K562 (cell line): ENCODE data around the gene LSR. TPM values are rescaled to one million over a fixed set of nuclear protein-coding genes. Genes with fewer than 3 reads are reported as not detected.
A peak's percentile ranks its signal among the peaks of the same experiment; 100 is the strongest.

Experiments
- BRCA1 ChIP-seq, 2 experiments: fragments of 450-650 bp in 1 of 2; sonication (generic) in 1 of 2; formaldehyde crosslinking in 1 of 2; IDR thresholded peaks; 2 replicates each; pipeline versions ENCODE4 v1.5.0 to v1.6.1; 2017 to 2020; ENCODE audit warnings: mild to moderate bottlenecking in 1 of 2, missing genetic modification reagents in 1 of 2
- DDX20 ChIP-seq: fragments of 450-650 bp; IDR thresholded peaks from 2 replicates; pipeline ENCODE4 v1.6.1; 2016; ENCODE audit warnings: missing genetic modification characterization, low read depth, mild to moderate bottlenecking, missing compliant biosample characterization, moderate library complexity
- FOXK2 ChIP-seq, 2 experiments: fragments of 450-650 bp; IDR thresholded peaks in 1 of 2; conservative IDR thresholded peaks in 1 of 2; 2 replicates each; pipeline ENCODE4 v1.6.1; 2016; ENCODE audit warnings: low read depth in 2 of 2, mild to moderate bottlenecking in 1 of 2
- KLF10 ChIP-seq: fragments of 250-450 bp; sonication (Bioruptor Pico); IDR thresholded peaks from 2 replicates; pipeline ENCODE4 v1.6.1; 2021; ENCODE audit warnings: matching md5 sums
- NCOA4 ChIP-seq: fragments of 450-650 bp; IDR thresholded peaks from 2 replicates; pipeline ENCODE4 v1.6.1; 2018; ENCODE audit warnings: mild to moderate bottlenecking; ENCODE audit not compliant: partially characterized antibody
- PHF8 ChIP-seq: fragments of 200-600 bp; sonication (generic); IDR thresholded peaks from 2 replicates; pipeline ENCODE4 v1.6.1; 2012; ENCODE audit warnings: mixed run types, mild to moderate bottlenecking, inconsistent platforms, low read length, moderate library complexity, borderline replicate concordance
- POLR3A ChIP-seq: IDR thresholded peaks from 2 replicates; pipeline ENCODE4 v1.6.1; 2011; ENCODE audit warnings: borderline replicate concordance, mild to moderate bottlenecking, moderate library complexity; ENCODE audit not compliant: insufficient read length, insufficient read depth; ENCODE audit errors: extremely low read depth
- PRMT5 ChIP-seq: sonication (generic); formaldehyde crosslinking; IDR thresholded peaks from 2 replicates; pipeline ENCODE4 v1.5.0; 2020; ENCODE audit warnings: missing genetic modification reagents
- SIN3B ChIP-seq: fragments of 450-650 bp; IDR thresholded peaks from 2 replicates; pipeline ENCODE4 v1.6.1; 2017; ENCODE audit warnings: low read depth, mild to moderate bottlenecking, moderate library complexity
- SRSF3 ChIP-seq: fragments of 200-400 bp; formaldehyde crosslinking; IDR thresholded peaks from 2 replicates; pipeline ENCODE4 v1.6.1; 2016; ENCODE audit warnings: mild to moderate bottlenecking, low read length, moderate library complexity; ENCODE audit not compliant: insufficient read depth
- TAF15 ChIP-seq: fragments of 200-400 bp; formaldehyde crosslinking; IDR thresholded peaks from 2 replicates; pipeline ENCODE4 v1.6.1; 2017; ENCODE audit warnings: mild to moderate bottlenecking, low read depth, low read length, moderate library complexity
- TAL1 ChIP-seq: fragments of 450-650 bp; IDR thresholded peaks from 2 replicates; pipeline ENCODE4 v1.6.1; 2016; ENCODE audit warnings: mild to moderate bottlenecking
- TRIM24 ChIP-seq, 2 experiments: fragments of 450-650 bp; IDR thresholded peaks; 2 replicates each; pipeline ENCODE4 v1.6.1; 2016
- ZNF124 ChIP-seq: sonication (generic); formaldehyde crosslinking; IDR thresholded peaks from 2 replicates; pipeline ENCODE4 v1.8.1; 2022; ENCODE audit warnings: missing genetic modification reagents
- ZNF324 ChIP-seq: fragments of 250-450 bp; sonication (Bioruptor Pico); IDR thresholded peaks from 2 replicates; pipeline ENCODE4 v1.4.0; 2020; ENCODE audit warnings: mild to moderate bottlenecking
- ZNF408 ChIP-seq: fragments of 250-450 bp; sonication (Bioruptor Pico); IDR thresholded peaks from 2 replicates; pipeline ENCODE4 v1.4.0; 2020; ENCODE audit warnings: low read depth, mild to moderate bottlenecking, moderate library complexity
- polyA plus RNA-seq, 8 experiments: library from polyadenylated mRNA; depleted of rRNA in 4 of 8; stranded (reverse) in 5 of 8; unstranded in 3 of 8; fragments of >200 nt; fragmentation: Nextera tagmentation in 2 of 8; fragmentation: Illumina TruSeq in 1 of 8; extraction: Ambion mirVana in 2 of 8; extraction: Trizol in 1 of 8; gene quantifications; 2 replicates each; pipeline versions ENCODE4 v1.2.1 to v1.2.3, GENCODE V29; 2011 to 2014; ENCODE audit warnings: inconsistent platforms in 1 of 8, missing spikeins in 1 of 8
- total RNA-seq, 7 experiments: library from RNA; depleted of rRNA in 6 of 7; stranded (reverse); fragments of >200 nt in 6 of 7; fragmentation: Illumina TruSeq in 2 of 7; extraction: Trizol in 2 of 7; gene quantifications; 2 replicates each; pipeline versions ENCODE4 v1.2.1 to v1.2.3, GENCODE V29; 2011 to 2021; ENCODE audit warnings: low replicate concordance in 1 of 7
- TF ChIP-seq, protein P1 (sequence below): fragments of 450-650 bp; IDR thresholded peaks from 2 replicates; pipeline ENCODE4 v1.6.1; 2017; ENCODE audit warnings: antibody characterized with exemption, mild to moderate bottlenecking
- TF ChIP-seq, protein P2 (sequence below): fragments of 250-450 bp; sonication (Bioruptor Pico); IDR thresholded peaks from 2 replicates; pipeline ENCODE4 v1.8.0; 2022; ENCODE audit warnings: moderate library complexity, mild to moderate bottlenecking, inconsistent platforms
- TF ChIP-seq, protein P3 (sequence below): fragments of 450-650 bp; formaldehyde crosslinking; conservative IDR thresholded peaks from 2 replicates; pipeline ENCODE4 v1.4.0; 2022; ENCODE audit warnings: mild to moderate bottlenecking, missing genetic modification characterization
- TF ChIP-seq, protein P4 (sequence below): fragments of 200-800 bp; sonication (Bioruptor generic); IDR thresholded peaks from 2 replicates; pipeline ENCODE4 v1.6.1; 2017; ENCODE audit warnings: missing genetic modification characterization, missing compliant biosample characterization

LSR gene
- total and polyA plus RNA-seq, 9 of the 15 experiments (the other 6 are each of a cell fraction or from before 2014, with no cell fraction given), result 0.44 to 87.9 (median 28.0) TPM

DNA sequence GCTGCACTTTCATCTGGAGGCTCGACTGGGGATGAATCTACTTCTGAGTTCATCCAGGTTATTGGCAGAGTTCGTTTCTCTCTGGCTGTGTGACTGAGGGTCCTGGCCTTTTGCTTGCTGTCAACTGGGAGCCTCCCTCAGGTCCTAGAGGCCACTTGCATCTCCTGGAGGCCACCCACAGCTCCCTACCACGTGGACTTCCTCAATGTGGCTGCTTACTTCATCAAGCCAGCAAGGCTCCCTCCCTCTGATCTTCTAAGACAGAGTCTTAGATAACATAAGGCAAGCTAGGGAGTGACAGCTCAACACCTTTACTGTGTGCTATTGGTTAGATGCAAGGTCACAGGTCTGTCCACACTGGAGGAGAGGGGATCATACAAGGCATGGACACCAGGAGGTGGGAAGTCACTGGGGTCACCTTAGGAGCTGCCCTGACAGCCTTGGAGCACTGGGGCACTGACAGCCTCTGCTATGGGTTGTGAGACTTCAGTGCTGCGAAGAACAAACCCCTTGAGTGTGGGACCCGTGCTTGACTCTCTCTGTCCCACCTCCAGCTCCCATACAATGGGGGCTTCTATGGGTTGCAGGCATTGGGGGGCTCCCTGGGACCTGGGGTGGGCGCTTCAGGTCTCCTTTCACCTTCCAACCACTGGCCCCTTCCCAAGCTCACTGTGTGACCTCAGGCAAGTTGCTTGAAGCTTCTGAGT lies 25.6 kb upstream of the LSR start (continued):
- TF ChIP-seq, protein P1, sequence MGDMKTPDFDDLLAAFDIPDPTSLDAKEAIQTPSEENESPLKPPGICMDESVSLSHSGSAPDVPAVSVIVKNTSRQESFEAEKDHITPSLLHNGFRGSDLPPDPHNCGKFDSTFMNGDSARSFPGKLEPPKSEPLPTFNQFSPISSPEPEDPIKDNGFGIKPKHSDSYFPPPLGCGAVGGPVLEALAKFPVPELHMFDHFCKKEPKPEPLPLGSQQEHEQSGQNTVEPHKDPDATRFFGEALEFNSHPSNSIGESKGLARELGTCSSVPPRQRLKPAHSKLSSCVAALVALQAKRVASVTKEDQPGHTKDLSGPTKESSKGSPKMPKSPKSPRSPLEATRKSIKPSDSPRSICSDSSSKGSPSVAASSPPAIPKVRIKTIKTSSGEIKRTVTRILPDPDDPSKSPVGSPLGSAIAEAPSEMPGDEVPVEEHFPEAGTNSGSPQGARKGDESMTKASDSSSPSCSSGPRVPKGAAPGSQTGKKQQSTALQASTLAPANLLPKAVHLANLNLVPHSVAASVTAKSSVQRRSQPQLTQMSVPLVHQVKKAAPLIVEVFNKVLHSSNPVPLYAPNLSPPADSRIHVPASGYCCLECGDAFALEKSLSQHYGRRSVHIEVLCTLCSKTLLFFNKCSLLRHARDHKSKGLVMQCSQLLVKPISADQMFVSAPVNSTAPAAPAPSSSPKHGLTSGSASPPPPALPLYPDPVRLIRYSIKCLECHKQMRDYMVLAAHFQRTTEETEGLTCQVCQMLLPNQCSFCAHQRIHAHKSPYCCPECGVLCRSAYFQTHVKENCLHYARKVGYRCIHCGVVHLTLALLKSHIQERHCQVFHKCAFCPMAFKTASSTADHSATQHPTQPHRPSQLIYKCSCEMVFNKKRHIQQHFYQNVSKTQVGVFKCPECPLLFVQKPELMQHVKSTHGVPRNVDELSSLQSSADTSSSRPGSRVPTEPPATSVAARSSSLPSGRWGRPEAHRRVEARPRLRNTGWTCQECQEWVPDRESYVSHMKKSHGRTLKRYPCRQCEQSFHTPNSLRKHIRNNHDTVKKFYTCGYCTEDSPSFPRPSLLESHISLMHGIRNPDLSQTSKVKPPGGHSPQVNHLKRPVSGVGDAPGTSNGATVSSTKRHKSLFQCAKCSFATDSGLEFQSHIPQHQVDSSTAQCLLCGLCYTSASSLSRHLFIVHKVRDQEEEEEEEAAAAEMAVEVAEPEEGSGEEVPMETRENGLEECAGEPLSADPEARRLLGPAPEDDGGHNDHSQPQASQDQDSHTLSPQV, result 0 out of 2 replicates have a peak, but pooled peaks have one; percentile 41
- TF ChIP-seq PHF8 (no peak), ZNF324 (no peak), TAF15 (no peak), FOXK2 (conservative IDR thresholded peaks at IDR 0.05 in 1 of 2, IDR thresholded peaks at IDR 0.05 in 1 of 2; ENCODE audit: low read depth in 2 of 2) (no peak), PRMT5 (CRISPR knock-in tag) (no peak), NCOA4 (no peak), SIN3B (no peak), POLR3A (no peak), KLF10 (CRISPR knock-in tag) (no peak), BRCA1 (IDR thresholded peaks at IDR 0.05) (no peak), BRCA1 (CRISPR knock-in tag; IDR thresholded peaks at IDR 0.05) (no peak), ZNF408 (CRISPR knock-in tag) (no peak), ZNF124 (no peak), SRSF3 (no peak), DDX20 (tag) (no peak), TAL1 (no peak), TRIM24 (IDR thresholded peaks at IDR 0.05) (peak; percentile 32 to 49; a peak in 1 of 4 replicates)
- TF ChIP-seq, protein P2, sequence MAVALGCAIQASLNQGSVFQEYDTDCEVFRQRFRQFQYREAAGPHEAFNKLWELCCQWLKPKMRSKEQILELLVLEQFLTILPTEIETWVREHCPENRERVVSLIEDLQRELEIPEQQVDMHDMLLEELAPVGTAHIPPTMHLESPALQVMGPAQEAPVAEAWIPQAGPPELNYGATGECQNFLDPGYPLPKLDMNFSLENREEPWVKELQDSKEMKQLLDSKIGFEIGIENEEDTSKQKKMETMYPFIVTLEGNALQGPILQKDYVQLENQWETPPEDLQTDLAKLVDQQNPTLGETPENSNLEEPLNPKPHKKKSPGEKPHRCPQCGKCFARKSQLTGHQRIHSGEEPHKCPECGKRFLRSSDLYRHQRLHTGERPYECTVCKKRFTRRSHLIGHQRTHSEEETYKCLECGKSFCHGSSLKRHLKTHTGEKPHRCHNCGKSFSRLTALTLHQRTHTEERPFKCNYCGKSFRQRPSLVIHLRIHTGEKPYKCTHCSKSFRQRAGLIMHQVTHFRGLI (CRISPR knock-in tag), result no peak
- TF ChIP-seq, protein P3, sequence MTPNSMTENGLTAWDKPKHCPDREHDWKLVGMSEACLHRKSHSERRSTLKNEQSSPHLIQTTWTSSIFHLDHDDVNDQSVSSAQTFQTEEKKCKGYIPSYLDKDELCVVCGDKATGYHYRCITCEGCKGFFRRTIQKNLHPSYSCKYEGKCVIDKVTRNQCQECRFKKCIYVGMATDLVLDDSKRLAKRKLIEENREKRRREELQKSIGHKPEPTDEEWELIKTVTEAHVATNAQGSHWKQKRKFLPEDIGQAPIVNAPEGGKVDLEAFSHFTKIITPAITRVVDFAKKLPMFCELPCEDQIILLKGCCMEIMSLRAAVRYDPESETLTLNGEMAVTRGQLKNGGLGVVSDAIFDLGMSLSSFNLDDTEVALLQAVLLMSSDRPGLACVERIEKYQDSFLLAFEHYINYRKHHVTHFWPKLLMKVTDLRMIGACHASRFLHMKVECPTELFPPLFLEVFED (CRISPR knock-in tag), result no peak
- TF ChIP-seq, protein P4, sequence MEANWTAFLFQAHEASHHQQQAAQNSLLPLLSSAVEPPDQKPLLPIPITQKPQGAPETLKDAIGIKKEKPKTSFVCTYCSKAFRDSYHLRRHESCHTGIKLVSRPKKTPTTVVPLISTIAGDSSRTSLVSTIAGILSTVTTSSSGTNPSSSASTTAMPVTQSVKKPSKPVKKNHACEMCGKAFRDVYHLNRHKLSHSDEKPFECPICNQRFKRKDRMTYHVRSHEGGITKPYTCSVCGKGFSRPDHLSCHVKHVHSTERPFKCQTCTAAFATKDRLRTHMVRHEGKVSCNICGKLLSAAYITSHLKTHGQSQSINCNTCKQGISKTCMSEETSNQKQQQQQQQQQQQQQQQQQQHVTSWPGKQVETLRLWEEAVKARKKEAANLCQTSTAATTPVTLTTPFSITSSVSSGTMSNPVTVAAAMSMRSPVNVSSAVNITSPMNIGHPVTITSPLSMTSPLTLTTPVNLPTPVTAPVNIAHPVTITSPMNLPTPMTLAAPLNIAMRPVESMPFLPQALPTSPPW (CRISPR knock-in tag), result no peak
